Measurements from ENCODE around the gene WDR12. TPM values are rescaled to one million over a fixed set of nuclear protein-coding genes. Genes with fewer than 3 reads are reported as not detected.
A peak's percentile ranks its signal among the peaks of the same experiment; 100 is the strongest.
"Not testable (repeated sequence)": the region's sequence is repeated elsewhere in the genome, so short reads cannot be mapped to it uniquely, and the experiment has no call there.

WDR12 gene
- total RNA-seq, 1 donor from 2014 or later, result 2.1 TPM

DNA sequence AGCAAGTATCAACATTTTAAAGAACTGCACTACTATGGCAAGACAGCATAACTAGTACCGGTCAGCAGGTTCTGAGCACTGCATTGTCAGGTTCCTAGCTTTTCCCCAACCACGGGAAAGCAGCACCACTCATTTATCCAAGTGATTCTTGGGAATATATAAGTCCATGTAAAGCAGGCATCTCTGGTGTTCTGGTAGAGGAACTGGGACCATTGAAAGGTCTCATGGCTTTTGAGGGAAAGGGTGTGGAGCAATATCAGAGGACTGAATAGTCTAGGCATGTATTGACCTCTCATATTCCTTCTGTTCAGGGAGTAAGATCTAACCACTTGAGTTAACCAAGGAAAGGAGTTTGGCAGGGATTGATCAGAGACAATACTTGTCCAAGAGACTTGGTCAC lies 33.8 kb downstream of the WDR12 start:
- Histone ChIP-seq H3K27ac (no peak overlapping the region), H3K4me3 (no peak overlapping the region), H3K4me1 (no peaks in the 10 kb centered on the region), H3K9me3 (no peaks in the 10 kb centered on the region), H3K27me3 (no peaks in the 10 kb centered on the region), H3K36me3 (peaks cover under 1 to 2% of the 10 kb centered on the region in 2 donors)
- intact Hi-C loops (cut with DNase I), result no loop called here
- TF ChIP-seq, protein P1, sequence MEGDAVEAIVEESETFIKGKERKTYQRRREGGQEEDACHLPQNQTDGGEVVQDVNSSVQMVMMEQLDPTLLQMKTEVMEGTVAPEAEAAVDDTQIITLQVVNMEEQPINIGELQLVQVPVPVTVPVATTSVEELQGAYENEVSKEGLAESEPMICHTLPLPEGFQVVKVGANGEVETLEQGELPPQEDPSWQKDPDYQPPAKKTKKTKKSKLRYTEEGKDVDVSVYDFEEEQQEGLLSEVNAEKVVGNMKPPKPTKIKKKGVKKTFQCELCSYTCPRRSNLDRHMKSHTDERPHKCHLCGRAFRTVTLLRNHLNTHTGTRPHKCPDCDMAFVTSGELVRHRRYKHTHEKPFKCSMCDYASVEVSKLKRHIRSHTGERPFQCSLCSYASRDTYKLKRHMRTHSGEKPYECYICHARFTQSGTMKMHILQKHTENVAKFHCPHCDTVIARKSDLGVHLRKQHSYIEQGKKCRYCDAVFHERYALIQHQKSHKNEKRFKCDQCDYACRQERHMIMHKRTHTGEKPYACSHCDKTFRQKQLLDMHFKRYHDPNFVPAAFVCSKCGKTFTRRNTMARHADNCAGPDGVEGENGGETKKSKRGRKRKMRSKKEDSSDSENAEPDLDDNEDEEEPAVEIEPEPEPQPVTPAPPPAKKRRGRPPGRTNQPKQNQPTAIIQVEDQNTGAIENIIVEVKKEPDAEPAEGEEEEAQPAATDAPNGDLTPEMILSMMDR (IDR thresholded peaks at IDR 0.05), result no peak
- DNase-seq (ENCODE audit: low spot score in 2 of 2), result no peak

DNA sequence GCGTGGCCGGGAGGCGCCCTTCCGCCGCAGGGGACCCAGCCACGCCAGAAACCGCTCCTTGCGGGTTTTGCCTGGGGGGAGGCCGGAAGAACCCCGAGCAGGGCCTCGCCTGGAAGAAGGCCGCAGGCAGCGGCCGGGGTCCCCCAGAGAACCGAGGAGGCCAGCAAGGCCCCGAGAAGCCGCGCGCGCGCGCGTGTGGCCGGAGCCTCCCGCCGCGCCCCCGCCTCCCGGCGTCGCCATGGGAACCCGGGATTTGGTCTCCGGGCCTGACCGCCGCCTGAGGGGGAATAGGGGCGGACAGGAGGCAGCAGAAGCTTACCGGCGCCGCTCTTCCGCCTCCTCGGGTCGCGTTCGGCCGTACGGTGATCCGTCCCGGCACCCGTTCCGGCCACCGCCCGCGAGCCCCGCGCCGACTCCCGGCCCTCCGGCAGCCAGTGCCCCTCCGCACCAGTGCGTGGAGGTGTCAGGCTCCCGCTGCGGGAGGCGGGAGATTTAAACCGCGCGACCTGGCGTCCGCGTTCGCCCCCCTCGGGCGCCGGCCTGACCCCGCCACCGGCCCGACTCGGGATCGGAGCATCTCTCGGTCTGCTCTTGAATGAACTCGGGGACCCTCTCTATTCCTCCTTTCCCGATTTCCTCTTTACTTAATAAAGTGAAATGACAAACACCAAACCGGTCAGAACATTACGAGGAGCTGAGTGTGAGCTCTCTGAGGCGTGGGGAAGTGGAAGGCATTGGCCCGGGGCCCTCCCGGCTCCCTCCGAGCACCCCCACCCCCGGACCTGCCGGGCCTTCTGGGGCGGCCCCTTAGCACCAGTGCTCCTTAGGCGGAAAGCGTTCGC lies 40.0 kb downstream of the WDR12 start, which contains the start of gene ICA1L:
Gene ICA1L, minus strand, starts transcription at position 467 of the 842 bp plus-strand sequence. CDS start 42,757 bp downstream, outside the sequence.
- Histone ChIP-seq H3K27me3 (no peaks in the 10 kb centered on the region), H3K4me3 (peak within 1 kb of the TSS; percentile 85 to 87), H3K9me3 (no peaks in the 10 kb centered on the region), H3K36me3 (no peaks in the 10 kb centered on the region), H3K27ac (peak within 1 kb of the TSS; percentile 47 to 82), H3K4me1 (no peaks in the 10 kb centered on the region)
- TF ChIP-seq, protein P1 (IDR thresholded peaks at IDR 0.05), result peak in 1 of 3 experiments; percentile 18
- peak in 1 of 2 donors; percentile 80 for DNase-seq (ENCODE audit: low spot score in 2 of 2)
- intact Hi-C loops (cut with DNase I), result loop anchor here (2.0 to 5.0 kb wide), 3 partner anchors 64 to 284 kb away; partner anchors contain the start of gene FAM117B

DNA sequence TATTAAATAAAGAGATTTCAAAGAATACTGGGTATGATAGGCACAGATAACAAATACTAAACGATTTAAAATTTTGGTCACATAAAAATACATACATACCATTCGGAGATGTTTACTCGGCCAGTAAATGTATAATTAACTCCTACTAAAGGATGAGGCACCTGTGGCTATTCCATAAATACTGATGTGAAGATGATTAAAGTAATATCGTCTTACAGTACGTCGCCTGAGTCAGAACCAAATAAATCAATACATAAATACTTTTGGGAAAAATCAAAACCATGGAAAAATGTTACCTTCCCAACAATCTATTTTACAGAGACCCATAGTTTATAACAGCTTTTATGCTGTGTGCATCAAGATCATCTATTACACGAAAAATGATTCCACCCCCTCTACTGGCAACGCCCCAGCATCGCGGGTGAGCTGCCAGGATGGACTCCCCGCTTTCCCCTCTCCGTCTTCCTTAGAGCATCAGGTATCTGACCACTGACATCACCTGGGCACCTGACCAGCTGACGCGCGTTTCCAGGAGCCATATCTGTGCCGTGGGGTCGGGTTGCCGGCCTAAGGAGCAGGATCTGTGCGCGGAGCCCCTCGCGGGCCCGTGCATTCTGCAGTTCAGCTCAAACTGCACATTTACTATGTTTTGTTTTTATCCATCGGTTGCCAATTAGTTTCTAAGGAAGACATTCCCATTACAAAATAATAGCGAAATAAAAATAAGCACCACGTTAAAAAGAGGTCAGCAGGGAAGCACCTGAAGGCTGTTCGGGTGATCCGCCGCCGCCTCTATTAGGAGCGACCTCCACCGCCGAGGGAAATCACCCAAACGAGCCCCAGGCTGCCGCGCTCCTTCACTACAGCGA lies 40.8 kb downstream of the WDR12 start:
- Histone ChIP-seq H3K4me3 (peak overlapping the region; percentile 85 to 87), H3K36me3 (no peaks in the 10 kb centered on the region), H3K27ac (peak overlapping the region; percentile 47 to 82), H3K27me3 (no peaks in the 10 kb centered on the region), H3K4me1 (no peaks in the 10 kb centered on the region), H3K9me3 (no peaks in the 10 kb centered on the region)
- intact Hi-C loops (cut with DNase I), result loop anchor here (2.0 to 5.0 kb wide), 3 partner anchors 63 to 283 kb away; partner anchors contain the start of gene FAM117B
- TF ChIP-seq, protein P1 (IDR thresholded peaks at IDR 0.05), result peak; percentile 8 to 33 (median 11)
- peak in 1 of 2 donors; percentile 78 for DNase-seq (ENCODE audit: low spot score in 2 of 2)

DNA sequence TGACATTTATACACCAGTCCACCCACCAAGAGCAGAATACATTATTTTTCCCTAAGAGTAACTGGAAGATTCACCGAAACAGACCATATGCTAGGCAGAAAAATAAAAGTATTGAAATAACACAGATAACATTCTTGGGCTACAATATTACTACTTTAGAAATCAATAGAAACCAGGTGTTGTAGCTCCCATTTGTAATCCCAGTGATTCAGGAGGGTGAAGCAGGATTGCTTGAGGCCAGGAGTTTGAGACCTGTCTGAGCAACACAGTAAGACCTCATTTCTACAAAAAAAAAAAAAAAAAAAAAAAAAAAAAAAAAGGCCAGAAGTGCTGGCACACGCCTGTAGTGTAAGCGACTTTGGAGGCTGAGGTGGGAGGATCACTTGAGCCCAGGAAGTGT lies 49.5 kb downstream of the WDR12 start:
- H3K36me3 ChIP-seq, result no peaks in the 10 kb centered on the region
- TF ChIP-seq, protein P1 (IDR thresholded peaks at IDR 0.05), result no peak
- H3K4me1 ChIP-seq, result no peaks in the 10 kb centered on the region
- H3K27ac ChIP-seq, result no peak overlapping the region
- DNase-seq (ENCODE audit: low spot score in 2 of 2), result no peak
- no peaks in the 10 kb centered on the region for H3K27me3 ChIP-seq
- no peaks in the 10 kb centered on the region for H3K9me3 ChIP-seq
- H3K4me3 ChIP-seq, result no peak overlapping the region
- intact Hi-C loops (cut with DNase I), result no loop called here

DNA sequence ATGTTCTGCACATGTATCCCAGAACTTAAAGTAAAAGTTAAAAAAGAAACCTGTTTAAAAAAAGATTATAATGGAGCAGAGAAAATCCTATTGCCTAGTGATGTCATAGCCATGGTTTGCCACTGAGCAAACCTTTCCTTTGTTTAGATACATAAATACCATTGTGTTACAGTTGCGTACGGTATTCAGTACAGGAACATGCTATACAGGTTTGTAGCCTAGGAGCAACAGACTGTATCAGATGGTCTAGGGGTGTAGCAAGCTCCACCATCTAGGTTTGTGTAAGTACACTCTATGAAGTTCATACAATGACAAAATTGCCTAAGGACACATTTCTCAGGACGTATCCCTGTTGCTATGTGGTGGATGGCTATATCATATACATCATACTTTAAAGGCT lies 52.9 kb downstream of the WDR12 start:
- Histone ChIP-seq H3K4me1 (no peaks in the 10 kb centered on the region), H3K36me3 (no peaks in the 10 kb centered on the region), H3K27ac (no peak overlapping the region), H3K4me3 (no peak overlapping the region), H3K9me3 (no peaks in the 10 kb centered on the region), H3K27me3 (no peaks in the 10 kb centered on the region)
- TF ChIP-seq, protein P1 (IDR thresholded peaks at IDR 0.05), result no peak
- DNase-seq (ENCODE audit: low spot score in 2 of 2), result no peak
- intact Hi-C loops (cut with DNase I), result no loop called here

DNA sequence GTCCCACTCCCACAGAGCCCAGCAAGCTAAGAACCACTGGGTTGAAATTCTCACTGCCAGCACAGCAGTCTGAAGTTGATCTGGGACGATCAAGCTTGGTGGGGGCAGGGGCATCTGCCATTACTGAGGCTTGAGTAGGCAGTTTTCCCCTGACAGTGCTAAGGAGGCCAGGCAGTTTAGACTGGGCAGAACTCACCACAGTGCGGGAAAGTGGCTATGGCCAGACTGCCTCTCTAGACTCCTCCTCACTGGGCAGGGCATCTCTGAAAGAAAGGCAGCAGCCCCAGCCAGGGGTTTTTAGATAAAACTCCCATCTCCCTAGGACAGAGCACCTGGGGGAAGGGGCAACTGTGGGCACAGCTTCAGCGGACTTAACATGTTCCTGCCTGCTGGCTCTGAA lies 62.1 kb downstream of the WDR12 start:
- H3K9me3 ChIP-seq; intact Hi-C loops (cut with DNase I); H3K4me3 ChIP-seq; H3K36me3 ChIP-seq; H3K4me1 ChIP-seq; H3K27ac ChIP-seq; H3K27me3 ChIP-seq; DNase-seq (ENCODE audit: low spot score in 2 of 2): not testable (repeated sequence)

Data from ascending aorta (tissue), 2 donors.